T-helper 1 cell treated with Interleukin-12 subunit alpha and Interleukin-12 subunit beta and Interleukin-4 antibody, amounts not matched to agents 30 μg/mL and 1 μg/mL, for 36 hours (primary cell): ENCODE data around the gene LKAAEAR1.
A peak's percentile ranks its signal among the peaks of the same experiment; 100 is the strongest.

Source experiments
- H3K27ac Mint-ChIP-seq: one replicate; pipeline ENCODE4 v1.8.0; 2021; ENCODE audit warnings: mild to moderate bottlenecking, mixed read lengths
- H3K27me3 Mint-ChIP-seq: one replicate; pipeline ENCODE4 v1.8.0; 2021; ENCODE audit warnings: low read depth, mixed read lengths
- H3K36me3 Mint-ChIP-seq: one replicate; pipeline ENCODE4 v1.8.0; 2021; ENCODE audit warnings: low read depth, mixed read lengths
- H3K4me1 Mint-ChIP-seq: one replicate; pipeline ENCODE4 v1.8.0; 2021; ENCODE audit warnings: low read depth, mixed read lengths
- H3K4me3 Mint-ChIP-seq: one replicate; pipeline ENCODE4 v1.8.0; 2021; ENCODE audit warnings: mild to moderate bottlenecking, moderate library complexity, mixed read lengths
- H3K9me3 Mint-ChIP-seq: one replicate; pipeline ENCODE4 v1.8.0; 2021; ENCODE audit warnings: mixed read lengths

Gene LKAAEAR1

GRCh38 chr20:64106435-64106961 is 22.3 kb upstream of the LKAAEAR1 start:
- peaks cover 3% of the 10 kb centered on the region for H3K4me1 Mint-ChIP-seq
- H3K9me3 Mint-ChIP-seq, result no peaks in the 10 kb centered on the region
- no peak overlapping the region for H3K4me3 Mint-ChIP-seq
- H3K27ac Mint-ChIP-seq, result no peak overlapping the region
- H3K27me3 Mint-ChIP-seq, result peaks cover 16% of the 10 kb centered on the region
- H3K36me3 Mint-ChIP-seq, result no peaks in the 10 kb centered on the region

- H3K27me3 Mint-ChIP-seq, result peaks cover 22% of the 10 kb centered on the region
- no peak overlapping the region for H3K27ac Mint-ChIP-seq
- no peaks in the 10 kb centered on the region for H3K36me3 Mint-ChIP-seq
- H3K4me1 Mint-ChIP-seq, result peaks cover 4% of the 10 kb centered on the region
- H3K9me3 Mint-ChIP-seq, result no peaks in the 10 kb centered on the region
- H3K4me3 Mint-ChIP-seq, result no peak overlapping the region
Measured at GRCh38 chr20:64105846-64106434, 21.7 kb upstream of the LKAAEAR1 start.

- peaks cover 25% of the 10 kb centered on the region for H3K27me3 Mint-ChIP-seq
- no peak overlapping the region for H3K4me3 Mint-ChIP-seq
- no peaks in the 10 kb centered on the region for H3K9me3 Mint-ChIP-seq
- no peak overlapping the region for H3K27ac Mint-ChIP-seq
- no peaks in the 10 kb centered on the region for H3K36me3 Mint-ChIP-seq
- peaks cover 4% of the 10 kb centered on the region for H3K4me1 Mint-ChIP-seq
Measured at GRCh38 chr20:64104667-64105451, 20.7 kb upstream of the LKAAEAR1 start.

DNA sequence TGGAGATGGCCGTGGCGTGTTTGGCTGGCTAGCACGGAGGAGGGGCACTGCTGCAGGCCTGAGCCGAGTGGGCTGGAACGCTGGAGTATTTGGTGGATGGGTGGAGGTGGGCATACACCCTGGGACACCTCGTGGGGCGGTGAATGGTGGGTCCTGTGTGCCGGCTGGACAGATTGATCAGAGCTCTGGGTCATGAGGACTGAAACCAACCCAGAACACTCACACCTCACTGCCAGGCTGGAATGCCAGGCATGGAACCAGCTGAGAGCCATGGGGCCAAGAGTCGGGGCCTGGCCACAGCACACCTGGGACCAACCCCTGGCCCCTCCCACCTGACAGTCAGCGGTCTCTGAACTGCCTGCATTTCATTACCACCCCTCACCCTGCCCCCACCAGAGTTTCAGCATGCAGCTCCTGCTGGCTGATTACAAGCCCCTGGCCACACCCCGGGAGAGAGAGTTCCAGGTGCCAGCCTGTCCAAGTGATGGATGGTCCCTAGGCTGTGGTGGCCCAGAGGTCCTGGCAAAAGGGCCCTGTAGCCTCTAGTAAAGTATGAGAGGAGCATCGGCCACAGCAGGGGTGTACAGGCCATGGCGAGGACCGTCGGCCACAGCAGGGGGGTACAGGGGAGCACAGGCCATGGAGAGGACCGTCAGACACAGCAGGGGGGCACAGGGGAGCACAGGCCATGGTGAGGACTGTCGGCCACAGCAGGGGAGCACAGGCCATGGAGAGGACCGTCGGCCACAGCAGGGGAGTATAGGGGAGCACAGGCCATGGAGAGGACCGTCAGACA is 19.9 kb upstream of the LKAAEAR1 start:
- Mint-ChIP-seq H3K27ac (no peak overlapping the region), H3K4me3 (no peak overlapping the region), H3K27me3 (peaks cover 25% of the 10 kb centered on the region), H3K4me1 (peaks cover 4% of the 10 kb centered on the region), H3K9me3 (no peaks in the 10 kb centered on the region), H3K36me3 (no peaks in the 10 kb centered on the region)

DNA sequence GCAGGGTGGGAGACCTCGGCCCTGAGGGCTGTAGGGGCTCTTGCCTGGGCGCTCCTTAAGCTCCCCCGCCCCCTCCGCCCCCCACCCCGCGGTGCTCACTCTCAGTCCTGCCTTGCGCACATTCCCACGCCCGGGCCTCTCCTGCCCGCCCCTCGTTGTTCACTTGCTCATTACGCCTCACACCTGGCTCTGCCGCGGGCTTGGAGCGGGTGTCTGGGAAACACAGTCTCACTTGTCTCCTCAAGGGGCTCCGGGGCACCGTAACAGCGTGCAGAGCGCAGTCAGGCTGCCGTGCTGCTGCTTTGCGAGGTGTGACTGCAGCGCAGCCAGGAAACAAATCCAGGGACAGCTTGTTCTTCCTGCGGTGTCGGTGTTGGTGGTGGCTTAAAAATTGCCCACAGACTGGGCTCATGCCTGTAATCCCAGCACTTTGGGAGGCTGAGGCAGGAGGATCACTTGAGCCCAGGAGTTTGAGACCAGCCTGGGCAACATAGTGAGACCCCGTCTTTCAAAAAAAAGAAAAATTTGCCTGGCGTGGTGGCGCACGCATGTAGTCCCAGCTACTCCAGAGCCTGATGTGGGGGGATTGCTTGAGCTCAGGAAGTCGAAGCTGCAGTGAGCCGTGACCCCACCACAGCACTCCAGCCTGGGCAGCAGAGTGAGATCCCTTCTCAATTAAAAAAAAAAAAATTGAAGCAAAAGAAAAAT is 18.6 kb upstream of the LKAAEAR1 start:
- H3K27me3 Mint-ChIP-seq, result peaks cover 25% of the 10 kb centered on the region
- H3K36me3 Mint-ChIP-seq, result no peaks in the 10 kb centered on the region
- H3K9me3 Mint-ChIP-seq, result no peaks in the 10 kb centered on the region
- no peak overlapping the region for H3K4me3 Mint-ChIP-seq
- no peak overlapping the region for H3K27ac Mint-ChIP-seq
- peaks cover 4% of the 10 kb centered on the region for H3K4me1 Mint-ChIP-seq

- Mint-ChIP-seq H3K27me3 (peaks cover 25% of the 10 kb centered on the region), H3K27ac (no peak overlapping the region), H3K36me3 (no peaks in the 10 kb centered on the region), H3K4me1 (peaks cover 4% of the 10 kb centered on the region), H3K4me3 (peak overlapping the region; percentile 48), H3K9me3 (peaks cover under 1% of the 10 kb centered on the region)
Measured at GRCh38 chr20:64101731-64102621, 17.8 kb upstream of the LKAAEAR1 start.

DNA sequence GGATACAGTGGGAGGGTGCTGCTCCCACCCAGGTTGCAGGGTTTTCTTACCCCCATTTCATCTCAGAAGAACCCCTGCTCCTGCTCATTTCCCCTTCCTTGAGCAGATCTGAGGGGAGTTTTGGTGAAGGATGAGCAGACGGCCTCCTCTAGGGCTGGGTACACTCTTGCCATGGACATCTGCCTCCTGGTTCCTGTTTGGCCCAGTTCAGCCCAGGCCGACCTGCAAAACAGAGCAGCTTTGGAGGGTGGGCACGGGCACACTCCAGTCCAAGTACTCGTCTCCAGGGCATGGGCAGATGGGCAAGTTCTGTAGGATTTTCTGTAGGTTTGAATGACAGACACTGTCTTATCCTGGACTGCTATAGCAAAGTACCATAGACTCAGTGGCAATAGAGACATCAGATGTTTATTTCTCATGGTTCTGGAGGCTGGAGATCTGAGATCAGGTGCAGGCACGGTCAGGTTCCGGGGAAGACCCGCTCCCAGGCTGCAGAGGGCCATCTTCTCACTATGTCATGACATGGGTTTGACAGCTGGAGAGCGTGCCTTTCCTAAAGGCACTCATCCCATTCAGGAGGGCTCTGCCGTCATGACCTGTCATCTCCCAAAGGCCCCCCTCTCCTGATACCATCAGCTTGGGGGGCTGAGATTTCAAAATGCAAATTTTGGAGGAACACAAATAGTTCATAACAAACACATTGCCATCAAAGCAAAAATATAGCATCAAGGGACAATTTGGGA is 16.9 kb upstream of the LKAAEAR1 start:
- H3K27me3 Mint-ChIP-seq, result peaks cover 25% of the 10 kb centered on the region
- H3K4me3 Mint-ChIP-seq, result peak overlapping the region; percentile 48
- peaks cover 4% of the 10 kb centered on the region for H3K4me1 Mint-ChIP-seq
- no peak overlapping the region for H3K27ac Mint-ChIP-seq
- peaks cover 5% of the 10 kb centered on the region for H3K9me3 Mint-ChIP-seq
- H3K36me3 Mint-ChIP-seq, result no peaks in the 10 kb centered on the region

DNA sequence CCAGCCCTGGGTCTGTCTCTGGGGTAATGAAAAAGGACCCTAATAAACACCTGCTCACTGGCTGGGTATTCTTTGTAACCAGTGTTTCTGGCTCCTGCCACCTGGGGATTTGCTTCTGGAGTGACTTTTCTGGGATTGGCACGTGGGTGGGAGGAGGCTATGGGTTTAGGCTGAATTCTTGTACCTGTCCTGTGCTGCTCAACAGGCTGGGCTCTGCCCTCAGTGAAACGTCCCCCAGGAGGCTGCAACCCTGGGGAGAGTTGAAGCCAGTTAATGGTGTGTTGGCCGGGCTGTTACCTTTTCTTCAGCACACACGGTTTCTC is 16.3 kb upstream of the LKAAEAR1 start:
- Mint-ChIP-seq H3K27me3 (peaks cover 25% of the 10 kb centered on the region), H3K27ac (no peak overlapping the region), H3K4me1 (peaks cover 4% of the 10 kb centered on the region), H3K4me3 (no peak overlapping the region), H3K36me3 (no peaks in the 10 kb centered on the region), H3K9me3 (peaks cover 5% of the 10 kb centered on the region)

DNA sequence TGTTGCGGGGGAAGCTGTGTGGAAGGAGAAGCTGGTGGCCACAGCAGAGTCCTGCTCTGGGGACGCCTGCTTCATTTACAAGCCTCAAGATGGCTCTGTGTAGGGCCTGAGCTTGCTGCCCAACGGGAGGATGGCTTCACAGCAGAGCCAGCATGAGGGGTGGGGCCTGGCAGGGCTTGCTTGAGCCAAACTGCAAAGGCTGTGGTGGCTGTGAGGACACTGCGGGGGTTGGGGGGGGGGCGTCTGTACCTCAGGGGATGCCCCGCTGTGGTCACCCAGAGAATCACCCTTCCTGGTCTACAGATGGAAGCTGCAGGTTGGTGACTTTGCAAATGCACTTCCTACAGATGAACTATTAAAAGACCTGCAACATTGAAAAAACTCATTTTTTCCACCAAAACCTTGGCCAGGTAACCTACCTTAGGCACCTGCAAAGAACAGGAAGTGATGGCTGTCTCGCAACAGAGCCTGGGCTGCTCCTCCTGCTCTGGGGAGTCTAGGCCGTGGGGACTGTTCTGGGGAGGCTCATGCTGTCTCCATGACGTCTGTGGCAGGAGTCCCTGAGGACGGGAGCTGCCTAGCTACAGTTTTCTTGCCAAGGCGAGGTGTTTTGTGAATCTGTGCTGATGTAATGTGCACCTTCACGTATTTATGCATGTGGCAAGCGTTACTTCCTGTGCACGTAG is 15.8 kb upstream of the LKAAEAR1 start:
- Mint-ChIP-seq H3K4me1 (peaks cover 4% of the 10 kb centered on the region), H3K9me3 (peaks cover 5% of the 10 kb centered on the region), H3K36me3 (no peaks in the 10 kb centered on the region), H3K4me3 (no peak overlapping the region), H3K27ac (no peak overlapping the region), H3K27me3 (peaks cover 25% of the 10 kb centered on the region)

- no peak overlapping the region for H3K4me3 Mint-ChIP-seq
- peaks cover 4% of the 10 kb centered on the region for H3K4me1 Mint-ChIP-seq
- no peak overlapping the region for H3K27ac Mint-ChIP-seq
- peaks cover 25% of the 10 kb centered on the region for H3K27me3 Mint-ChIP-seq
- H3K36me3 Mint-ChIP-seq, result no peaks in the 10 kb centered on the region
- H3K9me3 Mint-ChIP-seq, result peaks cover 5% of the 10 kb centered on the region
Measured at GRCh38 chr20:64099086-64099786, 15.0 kb upstream of the LKAAEAR1 start.

DNA sequence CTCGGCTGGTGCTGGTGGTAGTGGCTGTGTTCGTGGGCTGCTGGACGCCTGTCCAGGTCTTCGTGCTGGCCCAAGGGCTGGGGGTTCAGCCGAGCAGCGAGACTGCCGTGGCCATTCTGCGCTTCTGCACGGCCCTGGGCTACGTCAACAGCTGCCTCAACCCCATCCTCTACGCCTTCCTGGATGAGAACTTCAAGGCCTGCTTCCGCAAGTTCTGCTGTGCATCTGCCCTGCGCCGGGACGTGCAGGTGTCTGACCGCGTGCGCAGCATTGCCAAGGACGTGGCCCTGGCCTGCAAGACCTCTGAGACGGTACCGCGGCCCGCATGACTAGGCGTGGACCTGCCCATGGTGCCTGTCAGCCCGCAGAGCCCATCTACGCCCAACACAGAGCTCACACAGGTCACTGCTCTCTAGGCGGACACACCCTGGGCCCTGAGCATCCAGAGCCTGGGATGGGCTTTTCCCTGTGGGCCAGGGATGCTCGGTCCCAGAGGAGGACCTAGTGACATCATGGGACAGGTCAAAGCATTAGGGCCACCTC is 14.3 kb upstream of the LKAAEAR1 start:
- Mint-ChIP-seq H3K4me1 (peaks cover 4% of the 10 kb centered on the region), H3K9me3 (peaks cover 5% of the 10 kb centered on the region), H3K27me3 (peaks cover 21% of the 10 kb centered on the region), H3K36me3 (no peaks in the 10 kb centered on the region), H3K4me3 (no peak overlapping the region), H3K27ac (no peak overlapping the region)

DNA sequence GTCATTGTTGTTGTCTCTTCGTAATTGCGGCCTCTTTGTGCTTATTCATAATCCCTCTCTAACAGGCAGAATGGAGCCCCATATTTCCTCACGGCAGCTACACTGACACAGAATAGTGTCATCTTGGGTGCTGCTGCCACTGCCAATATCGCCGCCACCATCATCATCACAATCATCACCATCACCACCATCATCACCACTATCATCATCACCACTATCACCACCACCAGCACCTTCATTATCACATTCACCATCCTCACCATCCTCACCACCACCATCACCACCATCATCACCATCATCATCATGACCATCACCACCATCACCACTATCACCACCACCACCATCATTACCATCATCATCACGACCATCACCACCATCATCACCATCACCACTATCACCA is 12.3 kb upstream of the LKAAEAR1 start:
- H3K9me3 Mint-ChIP-seq, result peaks cover 5% of the 10 kb centered on the region
- H3K27ac Mint-ChIP-seq, result no peak overlapping the region
- H3K36me3 Mint-ChIP-seq, result no peaks in the 10 kb centered on the region
- H3K4me1 Mint-ChIP-seq, result peaks cover 4% of the 10 kb centered on the region
- peaks cover 9% of the 10 kb centered on the region for H3K27me3 Mint-ChIP-seq
- H3K4me3 Mint-ChIP-seq, result no peak overlapping the region
